GM19193 (cell line): ENCODE measurements around the gene FASTK.

ENCODE experiments used
- POLR2A ChIP-seq: IDR thresholded peaks from 4 replicates; pipeline ENCODE4 v1.6.1; 2011; ENCODE audit not compliant: insufficient read depth, insufficient read length; ENCODE audit errors: extremely low read depth

Gene FASTK

GRCh38 chr7:151060416-151061212, 20.0 kb downstream of the FASTK start:
- TF ChIP-seq POLR2A, result no peak

GRCh38 chr7:151060113-151060415, 20.5 kb downstream of the FASTK start:
- TF ChIP-seq POLR2A, result no peak

GRCh38 chr7:151059367-151060112, 21.1 kb downstream of the FASTK start, which contains the start of gene SLC4A2:
Gene SLC4A2, plus strand, starts transcription at chr7:151059589. Its CDS starts 2,399 bp downstream, at chr7:151061988.
- TF ChIP-seq POLR2A, result peak; percentile 52

- no peak for TF ChIP-seq POLR2A
These were observed 21.7 kb downstream of the FASTK start for GRCh38 chr7:151058781-151059366.

GRCh38 chr7:151057989-151058780, 22.4 kb downstream of the FASTK start:
- peak; percentile 60 for TF ChIP-seq POLR2A

GRCh38 chr7:151057506-151057988, 23.1 kb downstream of the FASTK start, which contains the start of gene CDK5:
Gene CDK5, minus strand, starts transcription at chr7:151057897. Its CDS starts 49 bp downstream, at chr7:151057848.
- no peak for TF ChIP-seq POLR2A

- TF ChIP-seq POLR2A, result no peak
These were observed 23.7 kb downstream of the FASTK start for GRCh38 chr7:151056666-151057505.

- TF ChIP-seq POLR2A, result no peak
These were observed 24.3 kb downstream of the FASTK start for GRCh38 chr7:151056283-151056665.

- TF ChIP-seq POLR2A, result no peak
These were observed 26.9 kb downstream of the FASTK start for GRCh38 chr7:151053751-151054150.

- no peak for TF ChIP-seq POLR2A
These were observed 27.5 kb downstream of the FASTK start for GRCh38 chr7:151053096-151053495.

GRCh38 chr7:151051108-151051507, 29.5 kb downstream of the FASTK start:
- TF ChIP-seq POLR2A, result no peak

GRCh38 chr7:151048911-151049463, 31.6 kb downstream of the FASTK start:
- no peak for TF ChIP-seq POLR2A

- no peak for TF ChIP-seq POLR2A
These were observed 32.4 kb downstream of the FASTK start, which contains the start of gene ASIC3 for GRCh38 chr7:151047976-151048815. Gene ASIC3, plus strand, starts transcription at chr7:151048531. Its CDS starts 355 bp downstream, at chr7:151048886.
